Measurements from ENCODE around the gene CLBA1. TPM values are rescaled to one million over a fixed set of nuclear protein-coding genes. Genes with fewer than 3 reads are reported as not detected.

CLBA1 gene
- total RNA-seq, 4 donors from 2014 or later: 2.4 to 8.8 (median 5.8) TPM

GRCh38 chr14:104993808-104994591 is 8.4 kb downstream of the CLBA1 start:
- Histone ChIP-seq H3K27ac (no peak overlapping the region), H3K4me3 (no peak overlapping the region), H3K36me3 (peaks cover 0 to 72% of the 10 kb centered on the region in 2 donors), H3K27me3 (no peaks in the 10 kb centered on the region), H3K9me3 (no peaks in the 10 kb centered on the region), H3K4me1 (no peaks in the 10 kb centered on the region)
- TF ChIP-seq POLR2A (IDR thresholded peaks at IDR 0.05) (no peak), EP300 (IDR thresholded peaks at IDR 0.05) (no peak), POLR2AphosphoS5 (IDR thresholded peaks at IDR 0.05) (no peak)
- TF ChIP-seq, protein P1, sequence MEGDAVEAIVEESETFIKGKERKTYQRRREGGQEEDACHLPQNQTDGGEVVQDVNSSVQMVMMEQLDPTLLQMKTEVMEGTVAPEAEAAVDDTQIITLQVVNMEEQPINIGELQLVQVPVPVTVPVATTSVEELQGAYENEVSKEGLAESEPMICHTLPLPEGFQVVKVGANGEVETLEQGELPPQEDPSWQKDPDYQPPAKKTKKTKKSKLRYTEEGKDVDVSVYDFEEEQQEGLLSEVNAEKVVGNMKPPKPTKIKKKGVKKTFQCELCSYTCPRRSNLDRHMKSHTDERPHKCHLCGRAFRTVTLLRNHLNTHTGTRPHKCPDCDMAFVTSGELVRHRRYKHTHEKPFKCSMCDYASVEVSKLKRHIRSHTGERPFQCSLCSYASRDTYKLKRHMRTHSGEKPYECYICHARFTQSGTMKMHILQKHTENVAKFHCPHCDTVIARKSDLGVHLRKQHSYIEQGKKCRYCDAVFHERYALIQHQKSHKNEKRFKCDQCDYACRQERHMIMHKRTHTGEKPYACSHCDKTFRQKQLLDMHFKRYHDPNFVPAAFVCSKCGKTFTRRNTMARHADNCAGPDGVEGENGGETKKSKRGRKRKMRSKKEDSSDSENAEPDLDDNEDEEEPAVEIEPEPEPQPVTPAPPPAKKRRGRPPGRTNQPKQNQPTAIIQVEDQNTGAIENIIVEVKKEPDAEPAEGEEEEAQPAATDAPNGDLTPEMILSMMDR (IDR thresholded peaks at IDR 0.05): no peak
- 67 to 68% methylated on average over 1 to 6 of the region's 22 CpGs for WGBS, 2 donors (ENCODE audit: low coverage in 1 of 2)
- no peak for ATAC-seq

DNA sequence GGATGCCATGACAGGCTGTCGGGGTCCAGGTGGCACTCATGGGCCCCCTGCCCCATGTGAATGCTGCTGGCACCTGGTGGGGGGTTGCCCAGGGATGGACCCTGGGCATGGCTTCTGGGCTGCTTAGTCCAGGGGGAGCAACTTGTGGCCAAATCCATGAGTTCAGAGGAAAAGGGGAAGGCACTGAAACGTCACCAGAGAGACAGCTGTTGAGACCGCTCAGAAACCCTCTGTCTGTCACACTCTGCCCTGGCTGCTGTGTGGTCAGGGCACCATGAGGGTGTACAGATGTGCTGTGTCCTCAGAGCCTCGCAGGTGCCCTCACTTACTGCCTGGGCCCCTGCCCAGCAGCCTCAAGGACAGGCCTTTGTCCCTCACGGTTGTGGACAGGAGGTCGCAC is 9.4 kb downstream of the CLBA1 start:
- H3K9me3 ChIP-seq: no peaks in the 10 kb centered on the region
- no peaks in the 10 kb centered on the region for H3K4me1 ChIP-seq
- peaks cover 0 to 63% of the 10 kb centered on the region in 2 donors for H3K36me3 ChIP-seq
- no peaks in the 10 kb centered on the region for H3K27me3 ChIP-seq
- no peak for ATAC-seq
- WGBS, 2 donors (ENCODE audit: low coverage in 1 of 2): 83 to 100% methylated on average over 1 to 3 of the region's 6 CpGs
- no peak overlapping the region for H3K4me3 ChIP-seq
- no peak overlapping the region for H3K27ac ChIP-seq
- TF ChIP-seq, protein P1 (IDR thresholded peaks at IDR 0.05): no peak
- TF ChIP-seq EP300 (IDR thresholded peaks at IDR 0.05) (no peak), POLR2A (IDR thresholded peaks at IDR 0.05) (no peak), POLR2AphosphoS5 (IDR thresholded peaks at IDR 0.05) (no peak)

DNA sequence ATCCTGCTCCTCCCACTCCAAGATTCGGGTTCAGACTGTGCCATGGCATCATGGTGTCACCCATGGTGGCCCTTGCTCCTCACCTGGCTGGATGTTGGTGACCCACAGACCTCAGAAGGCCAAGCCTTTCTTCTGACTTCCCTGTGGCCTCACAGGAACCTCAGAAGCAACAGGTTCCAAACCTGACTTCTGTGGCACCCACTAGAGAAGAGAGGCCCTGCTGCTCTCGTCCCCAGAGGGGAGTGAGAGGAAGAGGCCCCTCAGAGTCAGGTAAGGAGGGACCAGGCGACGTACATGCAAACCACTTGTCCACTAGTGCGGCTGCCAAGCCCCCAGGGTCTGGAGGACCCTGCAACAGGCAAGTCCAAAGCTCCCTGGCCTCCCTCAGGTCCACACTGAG is 10.4 kb downstream of the CLBA1 start:
- TF ChIP-seq, protein P1 (IDR thresholded peaks at IDR 0.05): no peak
- no peak for TF ChIP-seq EP300 (IDR thresholded peaks at IDR 0.05)
- no peak for TF ChIP-seq POLR2AphosphoS5 (IDR thresholded peaks at IDR 0.05)
- TF ChIP-seq POLR2A (IDR thresholded peaks at IDR 0.05): no peak
- peaks cover 0 to 58% of the 10 kb centered on the region in 2 donors for H3K36me3 ChIP-seq

GRCh38 chr14:104996483-104996882 is 10.9 kb downstream of the CLBA1 start:
- Histone ChIP-seq H3K4me1 (no peaks in the 10 kb centered on the region), H3K36me3 (peaks cover 0 to 53% of the 10 kb centered on the region in 2 donors), H3K27ac (no peak overlapping the region), H3K4me3 (no peak overlapping the region), H3K9me3 (no peaks in the 10 kb centered on the region), H3K27me3 (no peaks in the 10 kb centered on the region)
- WGBS, 2 donors (ENCODE audit: low coverage in 1 of 2): 88 to 92% methylated on average over 5 to 7 of the region's 13 CpGs
- TF ChIP-seq, protein P1 (IDR thresholded peaks at IDR 0.05): no peak
- no peak for TF ChIP-seq POLR2AphosphoS5 (IDR thresholded peaks at IDR 0.05)
- no peak for TF ChIP-seq POLR2A (IDR thresholded peaks at IDR 0.05)
- no peak for TF ChIP-seq EP300 (IDR thresholded peaks at IDR 0.05)
- no peak for ATAC-seq

More for the DNA sequence above, 10.4 kb downstream of the CLBA1 start:
- no peaks in the 10 kb centered on the region for H3K9me3 ChIP-seq
- H3K27me3 ChIP-seq: no peaks in the 10 kb centered on the region
- ATAC-seq: no peak
- H3K27ac ChIP-seq: no peak overlapping the region
- no peaks in the 10 kb centered on the region for H3K4me1 ChIP-seq
- no peak overlapping the region for H3K4me3 ChIP-seq
- WGBS, 2 donors (ENCODE audit: low coverage in 1 of 2): 92% methylated on average over 2 of the region's 5 CpGs; no CpG with 5 or more reads in 1 of the 2 donors

- 95% methylated on average over 3 of the region's 5 CpGs; no CpG with 5 or more reads in 1 of the 2 donors for WGBS, 2 donors (ENCODE audit: low coverage in 1 of 2)
- Histone ChIP-seq H3K9me3 (no peaks in the 10 kb centered on the region), H3K4me1 (no peaks in the 10 kb centered on the region), H3K36me3 (peaks cover 0 to 30% of the 10 kb centered on the region in 2 donors), H3K27me3 (no peaks in the 10 kb centered on the region), H3K27ac (no peak overlapping the region), H3K4me3 (no peak overlapping the region)
- ATAC-seq: no peak
- TF ChIP-seq, protein P1 (IDR thresholded peaks at IDR 0.05): no peak
- TF ChIP-seq POLR2AphosphoS5 (IDR thresholded peaks at IDR 0.05) (no peak), POLR2A (IDR thresholded peaks at IDR 0.05) (no peak), EP300 (IDR thresholded peaks at IDR 0.05) (no peak)
Measured at GRCh38 chr14:104998801-104999200, 13.2 kb downstream of the CLBA1 start.

Data from gastroesophageal sphincter (tissue), 4 donors.